Tibial artery (tissue), 4 donors: ENCODE measurements around the gene TMEM252.

Experiments used
- DNase-seq, 2 donors: peaks; one replicate each; pipeline ENCODE4 v3.0.0-alpha.2; 2019
- H3K27ac ChIP-seq, 2 donors: fragments of 200-600 bp; sonication (generic) in 1 of 2; 1 replicate in 1 of 2; 2 replicates in 1 of 2; pipeline ENCODE4 v1.5.1; 2018 to 2019; ENCODE audit warnings: mild to moderate bottlenecking in 1 of 2
- H3K27me3 ChIP-seq, 2 donors: fragments of 200-600 bp; sonication (generic) in 1 of 2; one replicate each; pipeline versions ENCODE4 v1.5.1 to v1.6.0; 2016 to 2019
- H3K36me3 ChIP-seq, 3 donors: fragments of 200-600 bp; sonication (generic) in 2 of 3; one replicate each; pipeline ENCODE4 v1.5.1; 2016 to 2019; ENCODE audit warnings: mild to moderate bottlenecking in 2 of 3
- H3K4me1 ChIP-seq, 4 donors: fragments of 200-600 bp; sonication (generic) in 2 of 4; 1 replicate in 3 of 4; 2 replicates in 1 of 4; pipeline ENCODE4 v1.5.1; 2016 to 2019
- H3K4me3 ChIP-seq, 2 donors: fragments of 200-600 bp; sonication (generic) in 1 of 2; 1 replicate in 1 of 2; 2 replicates in 1 of 2; pipeline ENCODE4 v1.5.1; 2018 to 2019; ENCODE audit warnings: mild to moderate bottlenecking in 2 of 2
- H3K9me3 ChIP-seq, 3 donors: fragments of 200-600 bp; sonication (generic) in 1 of 3; one replicate each; pipeline ENCODE4 v1.5.1; 2016 to 2019
- CTCF ChIP-seq, 2 experiments: fragments of 200-600 bp in 1 of 2; fragments of 450-650 bp in 1 of 2; IDR thresholded peaks; one replicate each; pipeline ENCODE4 v1.5.1; 2017 to 2019; ENCODE audit warnings: antibody characterized with exemption in 2 of 2, mild to moderate bottlenecking in 1 of 2, moderate library complexity in 1 of 2
- intact Hi-C: fragments of 100-400 bp; cut with DNase I; formaldehyde crosslinking; loops from one replicate; pipeline ENCODE4 v1.15.0; 2023; ENCODE audit warnings: low total_unique reads

Gene TMEM252

GRCh38 chr9:68498816-68499215, 41.9 kb downstream of the TMEM252 start:
- TF ChIP-seq CTCF (IDR thresholded peaks at IDR 0.05) = no peak
- peaks cover 0 to 74% (median 29%) of the 10 kb centered on the region in 4 donors for H3K4me1 ChIP-seq
- peaks cover 0 to 10% (median 6%) of the 10 kb centered on the region in 3 donors for H3K36me3 ChIP-seq
- peak overlapping the region; percentile 79 to 92 for H3K27ac ChIP-seq
- H3K4me3 ChIP-seq = no peak overlapping the region
- no peaks in the 10 kb centered on the region for H3K9me3 ChIP-seq
- DNase-seq = no peak
- intact Hi-C loops = no loop called here
- no peaks in the 10 kb centered on the region for H3K27me3 ChIP-seq

- Histone ChIP-seq H3K4me1 (peaks cover 0 to 84% (median 31%) of the 10 kb centered on the region in 4 donors), H3K9me3 (no peaks in the 10 kb centered on the region), H3K27me3 (no peaks in the 10 kb centered on the region), H3K36me3 (peaks cover 0 to 10% (median 6%) of the 10 kb centered on the region in 3 donors), H3K4me3 (no peak overlapping the region), H3K27ac (peak overlapping the region; percentile 79 to 92)
- TF ChIP-seq CTCF (IDR thresholded peaks at IDR 0.05) = no peak
- DNase-seq = no peak
- intact Hi-C loops = no loop called here
Observed at GRCh38 chr9:68497629-68498028, 43.1 kb downstream of the TMEM252 start.

GRCh38 chr9:68496356-68496755, 44.3 kb downstream of the TMEM252 start:
- peaks cover 0 to 76% (median 24%) of the 10 kb centered on the region in 4 donors for H3K4me1 ChIP-seq
- no peaks in the 10 kb centered on the region for H3K9me3 ChIP-seq
- H3K36me3 ChIP-seq = peaks cover 0 to 10% (median 6%) of the 10 kb centered on the region in 3 donors
- TF ChIP-seq CTCF (IDR thresholded peaks at IDR 0.05) = no peak
- intact Hi-C loops = no loop called here
- no peak overlapping the region for H3K4me3 ChIP-seq
- no peaks in the 10 kb centered on the region for H3K27me3 ChIP-seq
- peak overlapping the region; percentile 41 to 92 for H3K27ac ChIP-seq
- DNase-seq = no peak

GRCh38 chr9:68495247-68495646, 45.4 kb downstream of the TMEM252 start:
- no peak for DNase-seq
- intact Hi-C loops = no loop called here

GRCh38 chr9:68493958-68494577, 46.6 kb downstream of the TMEM252 start:
- Histone ChIP-seq H3K36me3 (peaks cover 1 to 6% (median 5%) of the 10 kb centered on the region in 3 donors), H3K27ac (peak overlapping the region; percentile 9 to 42), H3K4me3 (no peak overlapping the region), H3K9me3 (no peaks in the 10 kb centered on the region), H3K4me1 (peaks cover 0 to 53% (median 12%) of the 10 kb centered on the region in 4 donors), H3K27me3 (no peaks in the 10 kb centered on the region)
- intact Hi-C loops = no loop called here
- no peak for DNase-seq
- TF ChIP-seq CTCF (IDR thresholded peaks at IDR 0.05) = no peak

More at GRCh38 chr9:68495247-68495646, 45.4 kb downstream of the TMEM252 start:
- Histone ChIP-seq H3K27me3 (no peaks in the 10 kb centered on the region), H3K36me3 (peaks cover 0 to 10% (median 6%) of the 10 kb centered on the region in 3 donors), H3K4me1 (peaks cover 0 to 65% (median 20%) of the 10 kb centered on the region in 4 donors), H3K4me3 (no peak overlapping the region), H3K9me3 (no peaks in the 10 kb centered on the region), H3K27ac (peak overlapping the region in 1 of 2 donors; percentile 26)
- no peak for TF ChIP-seq CTCF (IDR thresholded peaks at IDR 0.05)
